ENCODE measurements around the gene PSMD1. TPM values are rescaled to one million over a fixed set of nuclear protein-coding genes. Genes with fewer than 3 reads are reported as not detected.

The PSMD1 gene
- total and polyA plus RNA-seq, 2 donors (not counting 3 experiments of a cell fraction or from before 2014, with no cell fraction given) = 163 to 209 TPM

DNA sequence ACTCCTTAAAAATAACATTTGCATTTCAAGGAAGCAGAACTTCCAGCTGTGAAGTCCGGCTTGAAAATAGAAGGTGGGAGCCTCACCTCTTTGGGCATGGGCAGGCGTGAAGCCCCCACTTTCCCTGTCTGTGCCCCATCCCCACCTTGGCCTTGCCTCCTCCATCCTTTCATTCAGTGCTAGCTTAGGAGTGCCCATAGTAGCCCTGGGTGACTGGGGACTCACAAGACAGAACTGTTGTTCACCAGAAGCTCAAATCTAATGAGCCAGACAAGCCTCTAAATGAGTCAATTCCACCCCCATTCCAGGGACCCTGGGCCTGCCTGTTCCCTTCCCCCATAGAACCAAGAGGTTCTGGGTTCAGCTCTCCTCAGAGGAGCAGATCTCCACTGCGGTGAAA lies 40.7 kb upstream of the PSMD1 start:
- Histone ChIP-seq H2AFZ (ENCODE audit: low read depth, low read length) (no peak overlapping the region), H3K4me3 (replicated peaks in 1 of 3; ENCODE audit: insufficient read depth in 1 of 3, low read depth in 1 of 3, low read length in 3 of 3) (no peak overlapping the region), H4K20me1 (replicated peaks; ENCODE audit: control insufficient read depth, extremely low read depth, insufficient read depth, low read length) (no peaks in the 10 kb centered on the region), H3K36me3 (ENCODE audit: control insufficient read depth in 2 of 2, extremely low read depth in 1 of 2, insufficient read depth in 2 of 2, low read length in 2 of 2) (no peaks in the 10 kb centered on the region), H3K27ac (ENCODE audit: insufficient read depth, low read depth, low read length) (no peak overlapping the region), H3K27me3 (ENCODE audit: control insufficient read depth in 2 of 2, insufficient read depth in 2 of 2, low read length in 2 of 2) (peaks cover 2 to 6% of the 10 kb centered on the region in 2 experiments), H3K9me1 (replicated peaks; ENCODE audit: control insufficient read depth, extremely low read depth, insufficient read depth, low read length) (no peaks in the 10 kb centered on the region), H3K4me2 (ENCODE audit: insufficient read depth, low read length) (no peak overlapping the region), H3K9ac (replicated peaks; ENCODE audit: extremely low read depth, insufficient read depth, low read length) (no peak overlapping the region), H3K9me3 (replicated peaks; ENCODE audit: control insufficient read depth, insufficient read depth, low read length) (no peaks in the 10 kb centered on the region), H3K4me1 (ENCODE audit: control insufficient read depth, extremely low read depth, insufficient read depth, low read length) (no peaks in the 10 kb centered on the region), H3K79me2 (ENCODE audit: control insufficient read depth, insufficient read depth, low read length) (no peaks in the 10 kb centered on the region)
- no peak for DNase-seq (ENCODE audit: low read depth, low spot score)
- no TSS peak for BruUV-seq (replicated peaks)
- ChIA-PET CTCF (interaction anchor here (1.2 kb wide), 1 partner anchor 28 kb away, joined by 3 read pairs; no protein-coding TSS in a partner anchor), POLR2A (no interaction called here)
- TF ChIP-seq, protein P1, sequence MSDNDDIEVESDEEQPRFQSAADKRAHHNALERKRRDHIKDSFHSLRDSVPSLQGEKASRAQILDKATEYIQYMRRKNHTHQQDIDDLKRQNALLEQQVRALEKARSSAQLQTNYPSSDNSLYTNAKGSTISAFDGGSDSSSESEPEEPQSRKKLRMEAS (IDR thresholded peaks at IDR 0.05; ENCODE audit: insufficient read depth, insufficient read length) = no peak
- TF ChIP-seq FOS (IDR thresholded peaks at IDR 0.05; ENCODE audit: borderline replicate concordance, insufficient read depth, low read length) (no peak), GATA2 (IDR thresholded peaks at IDR 0.05; ENCODE audit: insufficient read depth, insufficient read length, low read depth, low read length) (no peak), JUN (IDR thresholded peaks at IDR 0.05; ENCODE audit: borderline replicate concordance, insufficient read depth, insufficient read length, low read depth) (no peak), EZH2 (IDR thresholded peaks at IDR 0.05; ENCODE audit: borderline replicate concordance, low read depth, low read length, severe bottlenecking) (no peak), POLR2AphosphoS5 (IDR thresholded peaks at IDR 0.05; ENCODE audit: insufficient read depth, low read depth, low read length) (no peak)
- TF ChIP-seq, protein P2, sequence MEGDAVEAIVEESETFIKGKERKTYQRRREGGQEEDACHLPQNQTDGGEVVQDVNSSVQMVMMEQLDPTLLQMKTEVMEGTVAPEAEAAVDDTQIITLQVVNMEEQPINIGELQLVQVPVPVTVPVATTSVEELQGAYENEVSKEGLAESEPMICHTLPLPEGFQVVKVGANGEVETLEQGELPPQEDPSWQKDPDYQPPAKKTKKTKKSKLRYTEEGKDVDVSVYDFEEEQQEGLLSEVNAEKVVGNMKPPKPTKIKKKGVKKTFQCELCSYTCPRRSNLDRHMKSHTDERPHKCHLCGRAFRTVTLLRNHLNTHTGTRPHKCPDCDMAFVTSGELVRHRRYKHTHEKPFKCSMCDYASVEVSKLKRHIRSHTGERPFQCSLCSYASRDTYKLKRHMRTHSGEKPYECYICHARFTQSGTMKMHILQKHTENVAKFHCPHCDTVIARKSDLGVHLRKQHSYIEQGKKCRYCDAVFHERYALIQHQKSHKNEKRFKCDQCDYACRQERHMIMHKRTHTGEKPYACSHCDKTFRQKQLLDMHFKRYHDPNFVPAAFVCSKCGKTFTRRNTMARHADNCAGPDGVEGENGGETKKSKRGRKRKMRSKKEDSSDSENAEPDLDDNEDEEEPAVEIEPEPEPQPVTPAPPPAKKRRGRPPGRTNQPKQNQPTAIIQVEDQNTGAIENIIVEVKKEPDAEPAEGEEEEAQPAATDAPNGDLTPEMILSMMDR (IDR thresholded peaks at IDR 0.05; ENCODE audit: extremely low read depth in 1 of 2, insufficient read depth in 1 of 2, low read depth in 1 of 2, low read length in 2 of 2) = no peak
- intact Hi-C loops (cut with micrococcal nuclease) (no loop called here), dilution Hi-C loops (cut with MboI; ENCODE audit: extremely low pct_ligation_motif_present, low sequenced_read_pairs) (no loop called here)
- FAIRE-seq = no peak
